GM19240 (cell line): Measurements from ENCODE around the gene ZNF672.
A peak's percentile ranks its signal among the peaks of the same experiment; 100 is the strongest.
"Not testable (repeated sequence)": the region's sequence is repeated elsewhere in the genome, so short reads cannot be mapped to it uniquely, and the experiment has no call there.

Experiments
- DNase-seq: peaks from one replicate; pipeline ENCODE4 v3.0.0; 2011; ENCODE audit warnings: low spot score; ENCODE audit not compliant: insufficient read length

Gene ZNF672

GRCh38 chr1:248837781-248838356 lies at the start of gene ZNF672:
Gene ZNF672, plus strand, starts transcription at chr1:248838224. Its CDS starts 9,051 bp downstream, at chr1:248847275.
- peak; percentile 93 for DNase-seq

GRCh38 chr1:248788327-248788726 lies 49.7 kb upstream of the ZNF672 start:
- DNase-seq, result no peak

GRCh38 chr1:248789337-248789736 lies 48.7 kb upstream of the ZNF672 start:
- DNase-seq, result not testable (repeated sequence)

- no peak for DNase-seq
Observed at GRCh38 chr1:248790456-248790855, 47.6 kb upstream of the ZNF672 start.

- no peak for DNase-seq
Observed at GRCh38 chr1:248791010-248791409, 47.0 kb upstream of the ZNF672 start.

- no peak for DNase-seq
Observed at GRCh38 chr1:248792342-248792741, 45.7 kb upstream of the ZNF672 start.

- DNase-seq, result peak; percentile 11
Observed at GRCh38 chr1:248793592-248793991, 44.4 kb upstream of the ZNF672 start.

- DNase-seq, result not testable (repeated sequence)
Observed at GRCh38 chr1:248794663-248795062, 43.4 kb upstream of the ZNF672 start.

GRCh38 chr1:248798791-248799190 lies 39.2 kb upstream of the ZNF672 start:
- DNase-seq, result no peak

GRCh38 chr1:248800459-248800858 lies 37.6 kb upstream of the ZNF672 start:
- no peak for DNase-seq

GRCh38 chr1:248802454-248802853 lies 35.6 kb upstream of the ZNF672 start:
- no peak for DNase-seq

- DNase-seq, result not testable (repeated sequence)
Observed at GRCh38 chr1:248803501-248803900, 34.5 kb upstream of the ZNF672 start.

- peak; percentile 61 for DNase-seq
Observed at GRCh38 chr1:248804771-248805681, 33.0 kb upstream of the ZNF672 start.

- DNase-seq, result no peak
Observed at GRCh38 chr1:248805876-248806275, 32.1 kb upstream of the ZNF672 start.

GRCh38 chr1:248807067-248807737 lies 30.8 kb upstream of the ZNF672 start:
- DNase-seq, result peak; percentile 63

GRCh38 chr1:248808876-248809275 lies 29.1 kb upstream of the ZNF672 start:
- DNase-seq, result no peak

GRCh38 chr1:248810000-248810726 lies 27.9 kb upstream of the ZNF672 start:
- no peak for DNase-seq

- DNase-seq, result no peak
Observed at GRCh38 chr1:248810727-248811513, 27.1 kb upstream of the ZNF672 start.

- no peak for DNase-seq
Observed at GRCh38 chr1:248811514-248812490, 26.2 kb upstream of the ZNF672 start.
